Smooth muscle cell (in vitro differentiated cells): ENCODE results near the gene ABL2. TPM values are rescaled to one million over a fixed set of nuclear protein-coding genes. Genes with fewer than 3 reads are reported as not detected.
"Not testable (repeated sequence)": the region's sequence is repeated elsewhere in the genome, so short reads cannot be mapped to it uniquely, and the experiment has no call there.

Experiments
- DNase-seq: peaks from one replicate; lab custom pipeline; 2025; ENCODE audit not compliant: unreplicated experiment; lab: John Stamatoyannopoulos, UW
- H2AFZ ChIP-seq: fragments of 200-600 bp; sonication (generic); 2 replicates; pipeline ENCODE4 v1.6.0; 2016; ENCODE audit warnings: antibody characterized with exemption, low read depth, mild to moderate bottlenecking
- H3F3A ChIP-seq: fragments of 200-600 bp; sonication (generic); 2 replicates; pipeline ENCODE4 v1.6.0; 2017; ENCODE audit warnings: antibody characterized with exemption, low read depth
- H3K27ac ChIP-seq: fragments of 200-600 bp; sonication (generic); 2 replicates; pipeline ENCODE4 v1.5.1; 2016; ENCODE audit warnings: low read depth, mild to moderate bottlenecking
- H3K27me3 ChIP-seq: fragments of 200-600 bp; sonication (generic); 2 replicates; pipeline ENCODE4 v1.6.1; 2016; ENCODE audit warnings: low read depth, mild to moderate bottlenecking
- H3K36me3 ChIP-seq: fragments of 200-600 bp; sonication (generic); 2 replicates; pipeline ENCODE4 v1.5.1; 2016; ENCODE audit warnings: low read depth
- H3K4me1 ChIP-seq: fragments of 200-600 bp; sonication (generic); 2 replicates; pipeline ENCODE4 v1.5.1; 2016; ENCODE audit warnings: low read depth
- H3K4me2 ChIP-seq: fragments of 200-600 bp; sonication (generic); 2 replicates; pipeline ENCODE4 v1.6.0; 2016; ENCODE audit warnings: mild to moderate bottlenecking
- H3K4me3 ChIP-seq: fragments of 200-600 bp; sonication (generic); 2 replicates; pipeline ENCODE4 v1.5.1; 2016; ENCODE audit warnings: mild to moderate bottlenecking
- H3K79me2 ChIP-seq: fragments of 200-600 bp; sonication (generic); 2 replicates; pipeline ENCODE4 v1.6.0; 2016; ENCODE audit warnings: low read depth, mild to moderate bottlenecking
- H3K9ac ChIP-seq: fragments of 200-600 bp; sonication (generic); 2 replicates; pipeline ENCODE4 v1.6.0; 2016; ENCODE audit warnings: low read depth
- H3K9me3 ChIP-seq: fragments of 200-600 bp; sonication (generic); replicated peaks from 2 replicates; pipeline ENCODE4 v1.5.1; 2016; ENCODE audit warnings: low read depth
- H4K20me1 ChIP-seq: fragments of 200-600 bp; sonication (generic); 2 replicates; pipeline ENCODE4 v1.6.0; 2016; ENCODE audit warnings: low read depth
- WGBS: methylation state at CpG from one replicate; pipeline ENCODE4 v1.1.7; 2016; ENCODE audit warnings: low lambda C conversion rate; 5-methylcytosine and 5-hydroxymethylcytosine counted together
- polyA plus RNA-seq: library from polyadenylated mRNA; unstranded; fragments of >200 nt; fragmentation: Nextera tagmentation; extraction: Ambion mirVana; gene quantifications from 2 replicates; pipeline ENCODE4 v1.2.1, GENCODE V29; 2016
- total RNA-seq: library from RNA; depleted of rRNA; stranded (reverse); fragments of >200 nt; gene quantifications from 2 replicates; pipeline ENCODE4 v1.2.3, GENCODE V29; 2014
- TF ChIP-seq, protein P1 (sequence below): fragments of 200-600 bp; sonication (generic); IDR thresholded peaks from 2 replicates; pipeline ENCODE4 v1.5.1; 2017; ENCODE audit warnings: borderline replicate concordance, mild to moderate bottlenecking, antibody characterized with exemption; ENCODE audit not compliant: insufficient read depth, poor library complexity, severe bottlenecking

ABL2 gene
- total and polyA plus RNA-seq, 2 experiments from 2014 or later, result 16.5 to 56.5 TPM

DNA sequence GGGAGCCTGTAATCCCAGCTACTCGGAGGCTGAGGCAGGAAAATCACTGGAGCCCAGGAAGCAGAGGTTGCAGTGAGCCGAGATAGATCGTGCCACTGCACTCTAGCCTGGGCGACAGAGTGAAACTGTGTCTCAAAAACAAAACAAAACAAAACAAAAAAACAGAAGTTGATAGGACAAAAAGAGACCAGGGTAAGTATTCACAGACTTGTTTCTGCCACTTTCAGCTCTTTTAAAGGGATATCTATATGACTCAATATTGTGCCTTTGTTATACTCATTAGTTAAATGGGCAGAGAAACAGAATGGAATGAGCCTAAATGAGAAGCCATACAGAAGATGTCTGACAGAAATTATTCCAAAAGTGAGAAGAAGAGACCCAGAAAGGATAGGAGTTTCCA lies 23.1 kb upstream of the ABL2 start:
- H3K4me1 ChIP-seq, result no peaks in the 10 kb centered on the region
- H2AFZ ChIP-seq, result no peak overlapping the region
- no peaks in the 10 kb centered on the region for H3F3A ChIP-seq
- no peak for DNase-seq
- H3K36me3 ChIP-seq, result no peaks in the 10 kb centered on the region
- no peaks in the 10 kb centered on the region for H3K9me3 ChIP-seq
- WGBS, result 95% methylated on average over 4 of the region's 4 CpGs
- TF ChIP-seq, protein P1, sequence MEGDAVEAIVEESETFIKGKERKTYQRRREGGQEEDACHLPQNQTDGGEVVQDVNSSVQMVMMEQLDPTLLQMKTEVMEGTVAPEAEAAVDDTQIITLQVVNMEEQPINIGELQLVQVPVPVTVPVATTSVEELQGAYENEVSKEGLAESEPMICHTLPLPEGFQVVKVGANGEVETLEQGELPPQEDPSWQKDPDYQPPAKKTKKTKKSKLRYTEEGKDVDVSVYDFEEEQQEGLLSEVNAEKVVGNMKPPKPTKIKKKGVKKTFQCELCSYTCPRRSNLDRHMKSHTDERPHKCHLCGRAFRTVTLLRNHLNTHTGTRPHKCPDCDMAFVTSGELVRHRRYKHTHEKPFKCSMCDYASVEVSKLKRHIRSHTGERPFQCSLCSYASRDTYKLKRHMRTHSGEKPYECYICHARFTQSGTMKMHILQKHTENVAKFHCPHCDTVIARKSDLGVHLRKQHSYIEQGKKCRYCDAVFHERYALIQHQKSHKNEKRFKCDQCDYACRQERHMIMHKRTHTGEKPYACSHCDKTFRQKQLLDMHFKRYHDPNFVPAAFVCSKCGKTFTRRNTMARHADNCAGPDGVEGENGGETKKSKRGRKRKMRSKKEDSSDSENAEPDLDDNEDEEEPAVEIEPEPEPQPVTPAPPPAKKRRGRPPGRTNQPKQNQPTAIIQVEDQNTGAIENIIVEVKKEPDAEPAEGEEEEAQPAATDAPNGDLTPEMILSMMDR, result no peak
- H3K27ac ChIP-seq, result no peak overlapping the region
- no peaks in the 10 kb centered on the region for H4K20me1 ChIP-seq
- H3K9ac ChIP-seq, result no peak overlapping the region
- H3K27me3 ChIP-seq, result no peaks in the 10 kb centered on the region
- H3K4me2 ChIP-seq, result no peak overlapping the region
- H3K79me2 ChIP-seq, result no peaks in the 10 kb centered on the region
- H3K4me3 ChIP-seq, result no peak overlapping the region

DNA sequence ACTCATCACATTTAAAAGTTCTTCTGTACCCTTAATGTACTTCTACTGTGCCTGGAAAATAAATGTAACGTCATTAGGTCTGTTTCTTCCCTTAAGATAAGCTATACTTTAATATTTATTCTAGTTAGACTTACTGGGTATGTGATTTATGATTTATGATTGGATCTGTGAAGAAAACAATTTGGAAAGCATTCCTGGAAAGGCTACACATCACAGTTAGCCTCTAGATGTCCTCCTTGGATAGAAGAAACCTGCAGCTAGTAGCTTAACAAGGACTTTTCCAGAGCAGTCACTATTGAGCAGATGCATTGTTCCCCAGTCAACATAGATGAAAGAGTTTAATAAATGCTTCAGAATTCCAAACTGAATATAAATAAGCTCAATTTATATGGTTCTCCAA lies 22.2 kb upstream of the ABL2 start:
- Histone ChIP-seq H3K27me3 (no peaks in the 10 kb centered on the region), H3K9ac (no peak overlapping the region), H3K79me2 (no peaks in the 10 kb centered on the region), H4K20me1 (no peaks in the 10 kb centered on the region), H3K27ac (no peak overlapping the region), H3K36me3 (no peaks in the 10 kb centered on the region), H3F3A (no peaks in the 10 kb centered on the region), H3K4me1 (no peaks in the 10 kb centered on the region), H2AFZ (no peak overlapping the region), H3K4me3 (no peak overlapping the region), H3K9me3 (no peaks in the 10 kb centered on the region), H3K4me2 (no peak overlapping the region)
- TF ChIP-seq, protein P1, result peak; percentile 38
- 32% methylated on average over 1 of the region's 1 CpG for WGBS
- DNase-seq, result no peak

DNA sequence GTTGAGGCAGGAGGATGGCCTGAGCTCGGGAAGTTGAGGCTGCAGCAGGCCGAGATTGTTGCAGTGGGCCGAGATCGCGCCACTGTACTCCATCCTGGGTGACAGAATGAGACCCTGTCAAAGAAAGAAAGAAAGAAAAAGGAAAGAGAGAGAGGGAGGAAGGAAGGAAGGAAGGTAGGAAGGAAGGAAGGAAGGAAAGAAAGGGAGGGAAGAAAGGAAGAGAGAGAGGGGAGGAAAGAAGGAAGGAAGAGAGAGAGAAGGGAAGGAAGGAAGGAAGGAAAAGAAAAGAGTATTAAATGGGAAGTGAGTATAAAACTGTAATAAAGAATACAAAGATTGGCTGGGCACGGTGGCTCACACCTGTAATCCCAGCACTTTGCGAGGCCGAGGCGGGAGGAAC lies 18.4 kb upstream of the ABL2 start:
- TF ChIP-seq, protein P1, result no peak
- Histone ChIP-seq H3F3A (no peaks in the 10 kb centered on the region), H3K27ac (no peak overlapping the region), H3K4me1 (no peaks in the 10 kb centered on the region), H3K27me3 (no peaks in the 10 kb centered on the region), H3K9me3 (no peaks in the 10 kb centered on the region), H3K36me3 (no peaks in the 10 kb centered on the region), H3K9ac (no peak overlapping the region), H2AFZ (no peak overlapping the region), H3K4me2 (no peak overlapping the region), H3K79me2 (no peaks in the 10 kb centered on the region), H3K4me3 (no peak overlapping the region), H4K20me1 (no peaks in the 10 kb centered on the region)
- 89% methylated on average over 9 of the region's 9 CpGs for WGBS
- no peak for DNase-seq

DNA sequence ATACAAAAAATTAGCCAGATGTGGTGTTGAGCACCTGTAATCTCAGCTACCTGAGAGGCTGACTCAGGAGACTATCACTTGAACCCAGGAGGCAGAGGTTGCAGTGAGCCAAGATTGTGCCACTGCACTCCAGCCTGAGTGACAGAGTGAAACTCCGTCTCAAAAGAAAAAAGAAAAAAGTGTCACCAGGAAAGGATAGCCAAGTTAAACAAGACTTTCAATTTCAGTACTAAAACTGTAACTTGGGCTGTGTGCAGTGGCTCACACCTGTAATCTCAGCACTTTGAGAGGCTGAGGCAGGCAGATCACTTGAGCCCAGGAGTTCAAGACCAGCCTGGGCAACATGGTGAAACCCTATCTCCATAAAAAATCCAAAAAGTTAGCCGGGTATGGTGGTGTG lies 15.9 kb upstream of the ABL2 start:
- H3K36me3 ChIP-seq, H3K27me3 ChIP-seq, H3K4me3 ChIP-seq, H3K27ac ChIP-seq, H3K9ac ChIP-seq, DNase-seq, H3F3A ChIP-seq, H3K9me3 ChIP-seq, H3K4me1 ChIP-seq, H2AFZ ChIP-seq, H3K79me2 ChIP-seq, H3K4me2 ChIP-seq, H4K20me1 ChIP-seq: not testable (repeated sequence)
- WGBS, result 93% methylated on average over 2 of the region's 2 CpGs
